SW 1271 (cell line): ENCODE results near the gene AHRR.
"Not testable (repeated sequence)": the region's sequence is repeated elsewhere in the genome, so short reads cannot be mapped to it uniquely, and the experiment has no call there.

Source experiments
- DNase-seq, 2 experiments: peaks; one replicate each; lab custom pipeline; 2025; lab: John Stamatoyannopoulos, UW

AHRR gene

DNA sequence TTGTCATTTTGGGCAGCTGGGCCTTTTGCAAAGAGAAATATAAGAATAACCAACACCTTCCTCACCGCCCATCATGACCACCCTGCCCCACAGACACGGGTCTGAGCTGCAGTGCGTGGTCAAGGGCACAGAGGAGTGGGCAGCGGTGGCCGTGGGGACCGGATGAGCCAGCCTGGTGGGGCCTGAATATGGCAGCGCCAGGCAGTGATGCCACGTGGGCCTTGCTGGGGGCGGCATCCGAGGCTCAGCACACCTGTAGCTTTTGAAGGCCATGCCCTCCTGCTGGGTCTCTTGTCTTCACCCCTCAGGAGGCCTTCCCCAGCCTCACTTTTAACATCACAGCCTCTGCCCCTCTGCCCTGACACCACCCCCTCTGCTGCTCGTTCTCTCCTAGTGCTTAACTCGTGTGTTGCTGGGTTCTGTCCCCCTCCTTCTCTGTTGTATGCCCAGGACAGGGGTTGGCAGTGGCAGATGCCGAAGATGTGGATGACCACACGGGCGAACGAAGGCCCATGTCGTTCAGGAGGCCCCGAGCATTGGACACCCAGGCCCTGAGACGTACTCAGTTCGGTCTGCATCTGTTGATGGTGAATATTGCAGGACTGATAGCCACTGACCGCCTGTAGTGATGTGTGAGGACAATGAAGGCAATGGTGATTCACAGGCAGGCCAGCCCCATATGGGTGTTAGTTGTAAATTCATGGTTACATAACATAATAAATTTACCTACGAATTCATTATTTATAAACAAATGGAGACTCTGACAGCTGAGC, 46.0 kb downstream of the AHRR start:
- DNase-seq, result no peak

DNA sequence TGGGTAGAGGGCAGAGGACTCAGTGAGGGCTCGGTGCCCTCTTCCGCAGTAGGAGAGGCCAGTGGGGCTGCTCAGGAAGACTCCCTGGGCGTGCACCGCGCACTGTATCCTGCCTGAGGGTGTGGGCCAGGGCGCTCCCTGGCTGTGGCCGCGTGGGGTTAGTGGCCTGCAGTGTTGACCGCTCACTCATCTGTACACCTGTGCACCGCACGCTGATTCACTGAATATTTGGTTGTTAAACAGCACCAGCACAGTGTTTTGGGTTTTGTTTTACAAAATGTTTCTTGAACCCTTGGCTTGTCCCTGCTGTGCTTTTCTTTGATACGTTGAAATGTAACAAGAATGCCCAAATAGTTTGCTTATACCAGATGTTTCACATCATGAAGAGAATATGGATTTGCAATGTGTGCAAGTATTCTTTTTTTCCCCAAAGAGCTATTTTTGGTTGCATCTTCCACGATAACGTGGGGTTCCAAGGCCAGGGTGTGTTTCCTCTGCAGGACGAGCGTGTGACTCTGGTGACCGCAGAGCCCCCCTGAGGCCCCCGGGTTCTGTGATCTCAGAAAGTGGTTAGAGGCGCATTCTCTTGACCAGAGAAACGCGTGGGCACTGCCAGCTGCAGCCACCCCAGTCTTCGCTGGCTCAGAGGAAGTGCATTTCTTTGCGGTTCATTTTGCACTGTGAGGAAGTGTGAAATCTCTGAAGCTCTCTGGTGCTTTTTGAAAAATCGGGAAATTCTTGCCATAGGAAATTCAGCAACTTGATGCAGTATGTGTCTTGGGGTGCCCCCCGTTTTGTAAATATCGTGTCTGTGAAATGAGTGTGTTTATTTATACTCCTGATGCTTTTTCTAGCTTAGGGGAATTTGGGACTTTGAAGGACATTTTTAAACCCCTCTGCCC, 46.9 kb downstream of the AHRR start:
- DNase-seq, result no peak

DNA sequence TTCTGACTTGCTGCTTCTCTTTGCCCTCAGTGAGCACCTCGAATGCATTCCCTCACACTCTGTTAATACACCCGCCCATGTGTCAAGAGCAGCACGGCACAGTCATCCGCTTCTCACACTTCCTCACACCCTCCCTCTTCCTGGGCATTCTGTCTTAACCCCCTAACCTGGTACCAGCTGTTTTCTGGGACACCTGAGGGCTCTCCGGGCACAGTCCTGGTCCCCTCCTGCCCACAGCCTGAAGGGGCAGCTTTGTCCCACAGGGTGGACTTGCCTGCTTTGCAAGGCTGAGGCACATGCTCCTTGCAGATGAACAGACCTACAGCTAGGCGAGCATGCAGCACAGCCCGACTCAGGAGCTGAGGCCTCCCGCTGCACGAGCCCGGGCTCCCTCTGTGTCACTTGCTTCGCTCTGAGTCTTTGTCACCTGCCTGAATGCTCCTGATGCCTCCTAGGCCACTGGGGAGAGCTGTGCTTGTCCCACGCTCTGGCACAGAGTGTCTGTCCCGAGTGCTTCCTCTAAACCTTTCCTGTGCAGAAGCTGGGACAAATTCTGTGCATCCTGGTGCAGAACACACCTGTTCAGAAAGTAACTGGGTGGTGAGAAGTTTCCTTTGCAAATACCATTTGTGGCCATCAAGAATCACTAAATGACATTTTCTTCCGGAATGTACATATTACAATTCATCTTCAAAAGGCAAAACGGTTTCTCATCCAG, 47.8 kb downstream of the AHRR start:
- no peak for DNase-seq

DNA sequence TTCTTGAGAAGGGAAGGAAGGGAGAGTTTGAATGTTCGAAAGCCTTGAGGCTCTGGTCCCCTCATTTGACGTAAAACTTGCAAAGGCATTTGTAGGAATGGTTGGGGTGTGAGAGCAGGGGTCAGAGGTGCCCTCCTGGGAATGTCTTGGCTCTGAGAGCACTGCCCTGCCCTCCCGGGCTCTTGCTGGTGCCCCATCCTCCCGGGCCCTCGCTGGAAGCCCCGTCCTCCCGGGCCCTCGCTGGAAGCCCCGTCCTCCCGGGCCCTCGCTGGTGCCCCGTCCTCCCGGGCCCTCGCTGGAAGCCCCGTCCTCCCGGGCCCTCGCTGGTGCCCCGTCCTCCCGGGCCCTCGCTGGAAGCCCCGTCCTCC, 48.3 kb downstream of the AHRR start:
- not testable (repeated sequence) for DNase-seq

DNA sequence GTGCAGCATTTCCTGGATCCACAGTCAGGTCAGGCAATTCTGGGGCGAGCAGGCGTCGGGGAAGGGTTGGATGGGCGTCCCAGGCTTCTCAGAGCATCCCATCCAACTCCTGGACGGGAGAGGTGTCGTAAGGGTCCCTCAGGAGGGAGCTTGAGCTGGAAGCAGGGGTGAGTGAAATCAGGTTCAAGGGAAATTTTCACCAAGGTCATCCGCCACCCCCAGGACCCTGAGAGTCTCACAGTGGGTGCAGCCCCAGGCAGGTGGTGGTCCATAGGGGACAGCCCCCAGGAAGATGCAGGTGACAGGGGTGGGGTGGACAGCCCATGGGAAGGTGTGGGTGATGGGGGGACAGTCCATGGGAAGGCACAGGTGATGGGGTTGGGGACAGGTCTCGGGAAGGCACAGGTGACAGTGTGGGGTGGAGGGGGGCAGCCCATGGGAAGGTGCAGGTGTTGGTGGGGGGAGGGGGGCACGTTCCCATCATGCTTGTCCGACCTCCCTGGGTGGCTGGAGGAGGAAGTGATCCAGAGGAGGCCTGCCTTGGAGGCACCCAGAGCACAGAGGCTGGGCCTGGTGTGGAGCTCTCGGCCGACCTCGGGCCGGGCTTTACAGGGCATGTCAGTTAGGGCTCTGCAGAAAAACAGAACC, 48.9 kb downstream of the AHRR start:
- no peak for DNase-seq

DNA sequence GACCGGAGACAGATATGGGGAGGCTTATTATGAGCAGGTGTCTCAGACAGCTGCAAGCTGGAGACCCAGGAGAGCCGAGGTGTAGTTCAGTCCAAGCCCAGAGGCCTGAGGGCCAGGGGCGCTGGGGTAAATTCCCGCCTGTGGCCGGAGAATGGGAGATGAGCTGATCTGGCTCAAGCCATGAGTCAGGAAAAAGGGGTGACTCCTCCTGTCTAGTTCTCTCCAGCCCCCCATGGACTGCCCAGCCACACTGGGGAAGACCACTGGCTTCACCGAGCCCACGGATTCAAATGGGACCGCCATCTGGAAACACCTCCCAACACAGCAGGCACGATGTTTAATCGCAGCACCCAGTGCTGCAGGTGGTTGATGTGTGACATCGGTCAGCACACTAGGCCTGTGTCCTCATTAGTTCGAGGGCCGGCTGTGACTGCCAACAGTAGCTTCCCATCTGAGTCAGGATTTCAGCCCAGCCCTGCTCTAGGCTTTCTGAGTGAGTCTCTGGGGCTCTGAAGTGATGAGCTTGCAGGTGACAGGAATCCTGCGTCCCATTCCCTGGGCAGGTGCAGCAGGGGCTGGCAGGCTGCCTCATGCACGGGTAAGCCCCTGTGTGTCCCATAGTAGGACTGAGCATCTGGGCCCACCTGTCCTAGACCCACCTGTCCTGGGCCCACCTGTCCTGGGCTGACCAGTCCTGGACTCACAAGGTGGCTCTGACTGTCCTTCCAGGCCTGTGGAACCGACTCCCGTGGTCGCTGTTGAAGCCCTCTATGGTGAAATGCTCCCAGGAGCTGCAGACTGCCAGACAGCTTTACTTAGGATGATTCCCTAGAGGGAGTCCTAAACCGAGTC, 49.7 kb downstream of the AHRR start:
- no peak for DNase-seq

DNA sequence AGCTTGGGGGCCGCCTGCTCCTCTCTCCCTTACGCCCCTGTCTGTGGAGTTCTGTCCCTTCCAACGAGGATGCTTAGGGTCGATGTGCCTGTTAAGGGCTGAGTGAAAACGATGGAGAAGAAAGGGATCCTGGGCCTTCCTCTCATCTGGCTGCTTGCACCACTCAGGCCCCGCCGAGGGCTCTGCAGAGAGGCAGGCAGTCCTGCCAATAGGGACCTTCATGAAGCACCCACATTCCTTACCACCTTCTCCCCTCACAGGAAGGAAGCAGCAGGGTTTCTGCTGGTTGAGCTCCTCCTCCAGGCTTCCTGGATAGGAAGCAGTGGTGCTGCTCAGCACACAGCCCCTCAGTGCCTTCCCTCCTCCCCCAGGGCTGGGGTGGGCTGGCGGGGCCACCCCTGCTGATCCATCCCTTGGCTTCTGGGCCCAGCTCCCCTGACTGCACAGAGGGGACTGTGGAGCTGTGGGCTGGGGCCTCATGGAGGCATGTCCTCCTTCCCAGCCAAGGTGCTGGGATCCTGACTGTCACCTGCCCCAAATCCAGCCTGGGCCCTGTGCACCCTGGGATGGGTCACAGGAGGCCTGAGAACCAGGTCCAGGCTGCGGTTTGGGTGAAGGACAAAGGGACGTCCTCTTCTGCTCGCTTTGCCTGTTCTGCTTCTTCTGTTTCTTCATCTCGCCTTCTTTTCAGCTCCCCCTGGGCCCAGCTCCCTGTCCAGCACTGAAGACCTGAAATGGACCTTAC, 50.5 kb downstream of the AHRR start:
- no peak for DNase-seq

DNA sequence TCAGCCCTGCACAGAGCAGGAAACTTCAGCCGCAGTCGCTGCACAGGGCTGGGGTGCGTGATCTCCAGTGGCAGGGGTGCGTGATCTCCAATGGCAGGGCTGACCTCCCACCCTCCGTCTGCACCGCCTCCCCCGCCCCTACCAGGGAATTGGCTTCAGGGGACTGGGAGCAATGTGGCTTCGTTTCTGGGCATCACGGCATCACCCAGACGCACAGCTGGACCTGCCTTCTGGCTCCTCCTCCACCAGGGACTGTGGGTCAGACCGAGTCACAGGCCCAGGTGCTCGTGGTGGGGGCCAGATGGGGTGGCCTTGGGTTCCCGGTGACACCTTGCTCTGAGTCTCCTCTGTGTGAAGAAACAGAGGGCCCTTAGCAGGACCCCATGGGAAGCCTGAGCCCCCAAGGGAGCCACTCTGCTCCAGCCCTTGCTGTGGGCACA, 51.1 kb downstream of the AHRR start:
- DNase-seq, result no peak

DNA sequence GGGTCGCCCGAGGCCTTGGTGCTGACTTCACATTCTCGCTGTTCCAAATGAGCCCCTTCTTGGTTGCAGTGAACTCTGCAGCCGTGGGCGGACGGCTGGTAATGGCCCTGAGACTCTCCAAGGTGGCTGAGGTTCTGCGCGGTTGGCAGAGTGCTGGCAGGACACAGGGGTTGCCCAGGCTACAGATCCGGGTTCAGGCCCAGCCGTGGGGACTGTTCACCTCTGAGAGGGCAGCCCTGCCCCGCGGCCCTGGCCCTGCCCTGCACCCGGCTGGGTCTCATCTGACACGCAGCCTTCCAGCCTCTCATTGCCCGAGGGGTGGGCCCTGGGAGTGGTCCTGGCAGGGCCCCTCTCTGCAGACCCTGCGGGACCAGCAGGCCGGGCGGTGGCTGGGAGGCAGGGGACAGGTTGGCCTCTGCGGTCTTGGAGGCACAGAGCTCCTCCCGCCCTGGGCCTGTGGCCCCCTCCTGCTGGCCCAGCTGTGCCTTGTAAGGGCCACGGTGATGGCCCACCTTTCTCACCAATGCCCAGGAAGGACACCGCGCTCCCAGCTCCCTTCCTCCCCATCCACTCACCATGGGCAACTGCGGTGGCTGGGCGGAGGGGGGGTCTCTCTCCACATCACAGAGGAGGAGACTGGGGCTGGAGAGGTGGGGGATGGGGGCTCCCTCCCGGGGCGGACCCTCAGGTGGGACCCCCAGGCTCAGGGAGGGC, 51.6 kb downstream of the AHRR start:
- no peak for DNase-seq

DNA sequence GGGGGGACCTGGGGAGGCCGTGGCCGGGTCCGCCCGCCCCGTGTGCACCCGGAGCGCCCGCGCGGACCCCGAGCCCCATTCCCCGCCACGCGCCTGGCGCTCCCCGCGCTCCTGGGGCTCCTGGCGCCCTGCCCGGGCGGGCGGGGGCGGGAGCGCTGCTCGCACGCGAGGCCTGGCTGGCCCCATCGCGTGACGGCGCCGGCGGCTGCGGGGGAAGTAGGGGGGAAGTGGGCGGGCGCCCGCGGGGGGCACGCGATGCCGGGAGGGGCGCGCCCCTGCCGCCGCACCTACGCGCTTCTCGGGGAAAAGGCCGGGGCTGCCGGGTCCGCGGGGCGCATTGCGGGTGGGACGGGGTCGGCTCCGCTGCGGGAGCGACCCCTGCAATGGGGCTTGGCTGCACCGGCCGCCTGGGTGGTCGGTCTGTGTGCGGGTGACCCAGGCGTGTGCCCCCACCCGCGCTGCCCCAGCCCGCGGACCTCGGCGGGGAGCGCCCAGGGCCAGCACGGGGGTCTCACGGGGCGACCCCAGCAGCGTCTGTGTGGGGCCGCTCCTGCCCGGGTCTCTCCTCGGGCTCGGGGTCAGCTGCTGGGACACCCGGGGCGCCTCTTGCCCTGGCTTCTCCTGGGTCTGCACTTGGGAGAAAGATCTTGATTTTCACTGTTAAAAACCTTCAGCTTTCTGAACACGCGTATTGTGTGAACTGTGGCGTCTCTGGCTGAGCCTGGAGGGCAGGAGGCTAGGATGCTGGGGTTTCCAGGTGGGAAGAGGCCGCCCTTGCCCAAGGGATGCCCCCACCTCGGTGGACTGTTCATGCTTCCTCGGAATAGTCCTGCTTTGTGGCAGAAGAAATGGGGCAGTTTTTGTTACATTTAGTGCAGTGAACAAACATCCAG, 52.4 kb downstream of the AHRR start:
- DNase-seq, result no peak

DNA sequence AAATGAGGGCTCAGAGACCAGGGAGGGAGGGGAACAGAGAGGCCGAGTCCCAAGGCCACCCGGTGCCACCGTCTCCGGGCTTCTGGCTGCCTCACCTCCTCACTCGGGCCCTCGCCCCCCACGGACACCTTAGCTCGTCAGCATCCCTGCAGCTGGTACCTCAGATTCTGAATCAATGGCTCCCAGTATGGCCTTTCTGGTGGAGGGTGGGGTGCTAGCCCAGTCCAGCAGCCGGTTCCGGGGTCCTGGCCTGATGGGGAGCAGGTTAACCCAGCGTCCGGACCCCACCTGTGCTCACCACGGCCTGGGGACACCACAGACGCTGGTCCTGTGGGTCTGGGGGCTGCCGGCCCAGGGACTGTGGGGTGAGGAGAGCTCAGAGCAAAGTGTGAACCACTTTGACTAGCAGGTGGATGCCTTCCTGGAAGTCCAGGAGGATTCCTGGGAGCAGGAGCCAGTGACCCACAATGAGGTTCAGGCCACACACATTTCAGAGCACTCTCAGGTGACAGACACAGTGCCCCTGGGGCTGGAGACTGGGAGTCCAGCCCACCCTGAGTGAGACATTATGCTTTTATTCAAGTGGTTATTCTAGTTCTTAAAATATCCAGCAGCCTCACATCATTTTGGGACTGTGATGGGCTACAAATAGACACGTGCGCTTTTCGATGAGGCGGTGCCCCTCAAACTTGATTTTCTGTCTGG, 53.3 kb downstream of the AHRR start:
- no peak for DNase-seq

DNA sequence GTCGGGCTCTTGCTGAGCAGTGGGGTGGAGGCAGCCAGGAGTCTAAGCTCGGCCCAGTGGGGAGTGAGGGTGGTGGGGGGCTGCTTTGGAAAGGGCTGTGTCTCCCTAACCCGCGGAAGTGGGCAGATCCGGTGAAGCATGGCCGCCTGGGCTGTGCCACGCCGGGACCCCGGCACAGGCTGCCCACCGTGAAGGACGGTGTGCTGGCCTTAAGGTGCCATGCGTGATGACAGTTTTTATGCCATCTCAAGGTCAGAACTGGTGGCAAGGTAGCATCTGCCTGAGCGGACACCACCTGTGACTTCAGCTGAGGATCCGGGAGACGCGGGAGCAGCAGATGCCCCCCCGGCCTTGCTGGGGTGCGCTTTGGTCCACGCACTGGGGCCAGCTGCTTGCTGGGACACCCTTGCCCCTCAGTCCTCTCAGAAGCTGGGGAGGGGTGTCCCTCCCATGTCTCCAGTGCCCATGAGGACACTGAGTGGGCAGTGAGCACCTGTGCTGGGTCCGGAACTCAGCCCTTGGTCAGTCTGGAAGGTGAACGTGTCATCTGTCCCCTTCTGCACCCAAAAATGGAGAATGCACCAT, 53.9 kb downstream of the AHRR start:
- DNase-seq, result no peak

DNA sequence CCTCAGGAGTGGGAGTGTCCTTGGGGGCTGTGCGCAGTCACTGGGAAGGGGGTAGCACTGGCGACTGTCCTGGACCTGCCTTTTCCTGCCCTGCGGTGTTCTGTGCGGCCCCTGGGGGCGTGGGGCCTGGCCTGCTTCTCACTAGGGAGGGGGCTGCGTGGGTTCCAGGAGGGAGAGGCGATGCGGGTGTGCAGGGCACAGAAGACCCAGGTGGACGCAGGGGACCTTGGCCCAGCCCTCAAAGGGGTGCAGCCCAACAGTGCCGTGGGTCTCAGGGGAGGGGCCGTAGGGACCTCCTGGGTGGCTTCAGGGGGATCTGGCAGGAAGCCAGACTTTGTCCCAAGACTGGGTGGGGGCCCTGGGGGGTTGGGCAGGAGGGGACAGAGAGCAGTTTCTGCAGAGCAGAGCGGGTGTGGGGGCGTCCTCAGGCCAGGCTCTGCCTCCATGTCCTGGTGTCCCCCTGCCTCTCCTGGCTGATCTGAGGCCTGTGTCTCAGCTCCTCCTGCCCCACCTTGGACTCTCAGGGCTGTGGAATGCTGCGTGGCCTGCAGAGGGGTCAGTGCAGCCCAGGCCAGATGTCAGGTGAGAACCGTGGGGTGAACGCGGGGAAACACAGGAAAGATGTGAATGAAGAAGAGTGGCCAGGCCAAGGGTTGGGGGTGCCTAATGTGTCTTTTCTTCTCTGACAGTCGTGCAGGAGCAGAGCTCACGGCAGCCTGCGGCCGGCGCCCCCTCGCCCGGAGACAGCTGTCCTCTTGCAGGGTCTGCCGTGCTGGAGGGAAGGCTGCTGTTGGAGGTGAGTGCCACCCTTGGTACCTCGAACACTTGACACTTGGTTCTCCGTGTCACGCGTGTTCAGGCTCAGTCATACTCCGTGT, 54.6 kb downstream of the AHRR start:
- no peak for DNase-seq

DNA sequence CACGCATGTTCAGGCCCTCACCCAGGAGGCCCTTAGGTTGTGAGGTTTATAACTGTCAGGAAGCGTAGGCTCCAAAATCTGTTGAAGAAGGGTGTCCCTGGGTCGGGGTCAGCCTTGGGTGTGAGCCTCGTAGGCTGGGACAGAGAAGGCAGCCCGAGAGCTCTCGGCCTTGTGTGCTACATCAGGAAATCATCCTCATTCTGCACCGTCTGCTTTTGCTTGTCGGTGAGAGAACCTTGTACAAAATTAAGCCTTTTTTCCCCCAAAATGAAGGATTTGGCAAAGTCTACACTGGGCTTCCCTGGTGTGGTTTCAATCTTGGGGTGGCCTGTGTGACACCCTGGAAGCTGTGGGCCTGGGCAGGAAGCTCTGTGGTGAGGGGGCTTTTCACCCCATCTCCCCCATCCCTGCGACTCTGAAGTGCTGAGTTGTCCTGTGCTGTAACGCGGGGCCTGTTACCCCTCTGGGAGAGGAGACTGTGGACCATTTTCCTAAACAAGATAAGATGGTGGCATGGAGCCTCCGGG, 55.3 kb downstream of the AHRR start:
- no peak for DNase-seq

DNA sequence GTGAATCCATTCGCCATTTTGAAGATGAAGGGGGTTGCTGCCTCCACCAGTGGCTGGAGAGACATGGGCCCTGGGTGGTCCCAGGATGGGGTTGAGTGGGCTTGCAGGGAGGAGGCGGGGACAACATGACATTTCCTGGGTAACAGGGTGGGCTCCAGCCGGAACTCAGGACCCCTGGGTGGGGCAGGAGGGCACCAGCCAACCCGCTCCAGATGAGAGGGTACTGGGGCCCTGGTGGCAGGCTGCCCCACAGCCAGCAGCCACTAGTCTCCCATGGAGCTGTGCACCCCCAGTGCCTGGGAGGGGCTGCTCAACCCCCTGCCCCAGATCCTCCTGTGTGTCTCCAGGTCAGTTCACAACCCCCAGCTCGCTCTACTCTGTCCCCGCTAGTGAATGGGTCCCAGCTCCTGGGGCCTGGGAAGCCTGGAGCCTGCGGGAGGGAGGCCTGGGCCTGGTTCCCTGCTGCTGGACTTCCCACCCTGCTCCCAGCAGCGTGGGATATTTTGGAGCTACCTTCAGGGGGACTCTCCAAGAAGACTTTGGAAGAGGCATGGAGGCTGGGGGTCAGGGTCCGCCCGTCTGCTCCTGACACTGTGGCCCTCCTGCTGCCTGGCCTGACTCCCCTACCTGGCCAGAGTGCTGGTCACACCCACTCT, 55.9 kb downstream of the AHRR start:
- DNase-seq, result no peak
